ENCODE results near the gene ROR1. TPM values are rescaled to one million over a fixed set of nuclear protein-coding genes. Genes with fewer than 3 reads are reported as not detected.
A peak's percentile ranks its signal among the peaks of the same experiment; 100 is the strongest.

The ROR1 gene
- total RNA-seq, 1 donor from 2014 or later, result 6.7 TPM

DNA sequence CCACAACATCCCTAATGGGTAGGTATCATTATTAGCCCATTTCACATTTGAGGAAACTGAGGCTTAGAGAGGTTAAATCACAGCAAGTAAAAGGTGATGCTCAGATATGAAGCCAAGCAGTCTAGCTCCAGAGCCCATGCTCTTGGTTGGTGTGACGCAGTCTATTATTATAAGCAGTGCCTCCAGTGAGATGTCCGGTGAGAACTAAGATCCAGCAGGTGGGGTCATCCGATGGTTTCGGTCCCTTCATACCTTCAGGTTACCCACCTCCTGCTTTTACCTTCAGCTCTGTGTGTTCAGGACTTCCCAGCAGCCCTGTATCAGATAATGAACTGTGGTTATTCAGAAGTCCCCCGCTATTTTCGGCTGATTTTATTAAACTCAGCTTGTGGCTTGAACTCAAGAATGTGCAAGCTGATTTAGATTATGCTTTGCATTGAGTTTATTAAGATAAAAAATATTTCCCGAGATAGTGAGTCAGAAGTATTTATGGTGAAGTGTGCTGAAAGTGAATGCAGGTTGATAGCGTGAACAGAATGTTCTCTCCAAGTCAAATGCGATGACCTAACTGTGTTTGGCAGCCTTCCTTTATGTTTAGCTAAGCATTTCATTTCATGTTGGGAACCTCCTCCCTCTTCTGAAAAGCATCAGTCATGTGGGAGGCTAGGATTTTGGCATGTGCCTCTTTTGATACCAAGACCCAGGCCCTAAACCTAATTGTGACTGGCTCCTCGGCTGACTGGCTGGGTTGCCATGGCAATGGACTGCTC lies 268.7 kb downstream of the ROR1 start:
- DNase-seq (ENCODE audit: low spot score), result no peak
- Mint-ChIP-seq H3K9me3 (ENCODE audit: unreplicated experiment) (no peaks in the 10 kb centered on the region), H3K4me3 (ENCODE audit: unreplicated experiment) (no peak overlapping the region), H3K27me3 (ENCODE audit: unreplicated experiment) (no peaks in the 10 kb centered on the region), H3K4me1 (ENCODE audit: unreplicated experiment) (peaks cover 11% of the 10 kb centered on the region), H3K27ac (ENCODE audit: unreplicated experiment) (peak overlapping the region; percentile 67), H3K36me3 (ENCODE audit: low read depth, unreplicated experiment) (no peaks in the 10 kb centered on the region)
- TF ChIP-seq, protein P1, sequence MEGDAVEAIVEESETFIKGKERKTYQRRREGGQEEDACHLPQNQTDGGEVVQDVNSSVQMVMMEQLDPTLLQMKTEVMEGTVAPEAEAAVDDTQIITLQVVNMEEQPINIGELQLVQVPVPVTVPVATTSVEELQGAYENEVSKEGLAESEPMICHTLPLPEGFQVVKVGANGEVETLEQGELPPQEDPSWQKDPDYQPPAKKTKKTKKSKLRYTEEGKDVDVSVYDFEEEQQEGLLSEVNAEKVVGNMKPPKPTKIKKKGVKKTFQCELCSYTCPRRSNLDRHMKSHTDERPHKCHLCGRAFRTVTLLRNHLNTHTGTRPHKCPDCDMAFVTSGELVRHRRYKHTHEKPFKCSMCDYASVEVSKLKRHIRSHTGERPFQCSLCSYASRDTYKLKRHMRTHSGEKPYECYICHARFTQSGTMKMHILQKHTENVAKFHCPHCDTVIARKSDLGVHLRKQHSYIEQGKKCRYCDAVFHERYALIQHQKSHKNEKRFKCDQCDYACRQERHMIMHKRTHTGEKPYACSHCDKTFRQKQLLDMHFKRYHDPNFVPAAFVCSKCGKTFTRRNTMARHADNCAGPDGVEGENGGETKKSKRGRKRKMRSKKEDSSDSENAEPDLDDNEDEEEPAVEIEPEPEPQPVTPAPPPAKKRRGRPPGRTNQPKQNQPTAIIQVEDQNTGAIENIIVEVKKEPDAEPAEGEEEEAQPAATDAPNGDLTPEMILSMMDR (IDR thresholded peaks at IDR 0.05; ENCODE audit: unreplicated experiment), result no peak

DNA sequence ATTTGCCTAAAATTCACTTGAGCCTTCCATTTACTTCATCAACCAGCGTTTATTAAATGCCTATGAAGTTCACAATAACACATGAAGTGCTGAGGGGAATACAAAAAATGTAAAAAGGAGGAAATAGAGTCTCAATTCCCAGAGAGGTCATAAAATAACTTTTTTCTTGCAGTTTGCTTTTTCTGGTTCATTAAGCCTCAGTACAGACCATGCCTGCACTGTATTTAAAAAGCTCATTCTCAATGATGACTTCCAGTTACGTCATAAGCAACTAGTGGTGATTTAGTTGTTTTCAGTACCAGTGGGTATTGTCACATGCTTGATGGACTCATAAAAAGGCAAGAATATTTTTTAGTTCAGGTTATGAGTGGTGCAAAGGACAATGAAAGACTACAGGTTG lies 269.5 kb downstream of the ROR1 start:
- peak overlapping the region; percentile 67 for H3K27ac Mint-ChIP-seq (ENCODE audit: unreplicated experiment)
- DNase-seq (ENCODE audit: low spot score), result no peak
- no peaks in the 10 kb centered on the region for H3K27me3 Mint-ChIP-seq (ENCODE audit: unreplicated experiment)
- TF ChIP-seq, protein P1 (IDR thresholded peaks at IDR 0.05; ENCODE audit: unreplicated experiment), result no peak
- H3K36me3 Mint-ChIP-seq (ENCODE audit: low read depth, unreplicated experiment), result no peaks in the 10 kb centered on the region
- H3K4me1 Mint-ChIP-seq (ENCODE audit: unreplicated experiment), result peaks cover 5% of the 10 kb centered on the region
- H3K4me3 Mint-ChIP-seq (ENCODE audit: unreplicated experiment), result no peak overlapping the region
- H3K9me3 Mint-ChIP-seq (ENCODE audit: unreplicated experiment), result no peaks in the 10 kb centered on the region

DNA sequence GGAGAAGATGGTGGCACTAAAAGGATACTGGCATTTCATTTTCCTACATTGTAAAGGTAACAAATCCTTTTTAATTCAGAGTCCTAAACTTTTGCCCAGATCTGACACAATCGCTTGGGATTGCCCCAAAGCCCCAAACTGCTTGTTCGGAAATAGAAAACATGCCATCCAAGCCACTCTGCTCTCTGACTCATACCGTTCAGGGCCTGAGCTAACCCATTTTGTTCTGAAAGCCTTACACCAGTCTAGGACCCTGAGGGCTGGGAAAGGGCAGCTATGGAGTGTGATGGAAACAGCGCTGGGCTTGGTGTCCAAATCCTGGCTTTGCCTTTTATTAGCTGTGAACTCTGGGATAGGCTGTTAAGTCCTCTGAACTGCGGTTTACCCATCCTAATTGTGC lies 270.2 kb downstream of the ROR1 start:
- Mint-ChIP-seq H3K27ac (ENCODE audit: unreplicated experiment) (no peak overlapping the region), H3K36me3 (ENCODE audit: low read depth, unreplicated experiment) (no peaks in the 10 kb centered on the region), H3K27me3 (ENCODE audit: unreplicated experiment) (no peaks in the 10 kb centered on the region), H3K4me3 (ENCODE audit: unreplicated experiment) (no peak overlapping the region), H3K4me1 (ENCODE audit: unreplicated experiment) (peaks cover 3% of the 10 kb centered on the region), H3K9me3 (ENCODE audit: unreplicated experiment) (no peaks in the 10 kb centered on the region)
- no peak for DNase-seq (ENCODE audit: low spot score)
- TF ChIP-seq, protein P1 (IDR thresholded peaks at IDR 0.05; ENCODE audit: unreplicated experiment), result no peak

DNA sequence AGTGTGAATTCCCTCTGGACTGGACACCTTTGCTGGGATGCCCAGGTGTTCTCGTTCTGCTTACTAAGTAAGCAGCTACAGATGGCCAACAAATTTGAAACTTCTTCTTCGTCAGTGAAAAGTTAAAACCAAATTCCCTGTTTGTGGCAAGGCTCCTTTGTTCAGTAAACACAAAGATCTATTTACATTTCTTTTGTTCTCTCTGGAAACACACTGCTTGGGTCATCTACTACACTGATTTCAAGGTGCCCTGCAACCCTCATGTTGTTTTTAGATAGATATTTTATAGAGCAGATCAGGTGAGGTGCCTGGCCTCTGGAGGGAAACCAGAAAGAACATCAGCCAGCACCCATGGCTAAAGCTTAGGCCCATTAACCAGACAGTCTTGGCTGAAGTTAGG lies 272.4 kb downstream of the ROR1 start:
- H3K36me3 Mint-ChIP-seq (ENCODE audit: low read depth, unreplicated experiment), result no peaks in the 10 kb centered on the region
- no peak for DNase-seq (ENCODE audit: low spot score)
- no peak overlapping the region for H3K4me3 Mint-ChIP-seq (ENCODE audit: unreplicated experiment)
- TF ChIP-seq, protein P1 (IDR thresholded peaks at IDR 0.05; ENCODE audit: unreplicated experiment), result no peak
- no peaks in the 10 kb centered on the region for H3K27me3 Mint-ChIP-seq (ENCODE audit: unreplicated experiment)
- no peak overlapping the region for H3K27ac Mint-ChIP-seq (ENCODE audit: unreplicated experiment)
- peaks cover 3% of the 10 kb centered on the region for H3K4me1 Mint-ChIP-seq (ENCODE audit: unreplicated experiment)
- no peaks in the 10 kb centered on the region for H3K9me3 Mint-ChIP-seq (ENCODE audit: unreplicated experiment)

DNA sequence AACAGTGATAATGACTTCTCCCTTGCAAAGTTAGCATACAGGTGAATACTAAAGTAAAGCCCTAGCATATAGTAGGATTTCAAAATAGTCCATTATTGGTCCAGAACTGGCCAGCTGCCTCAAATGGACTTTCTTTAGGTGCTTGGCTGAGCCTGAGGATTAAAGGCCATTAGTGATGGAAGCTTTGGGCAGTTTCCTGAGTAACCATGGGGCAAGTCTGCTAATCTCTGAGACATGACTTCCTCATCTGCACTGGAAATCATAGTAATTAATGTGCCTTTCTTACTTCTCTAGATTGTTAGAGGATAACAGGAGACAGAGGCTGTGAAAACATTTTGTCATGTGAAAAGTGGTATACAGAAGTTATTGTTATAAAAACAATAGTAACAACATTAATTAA lies 273.1 kb downstream of the ROR1 start:
- Mint-ChIP-seq H3K36me3 (ENCODE audit: low read depth, unreplicated experiment) (no peaks in the 10 kb centered on the region), H3K27me3 (ENCODE audit: unreplicated experiment) (no peaks in the 10 kb centered on the region), H3K4me1 (ENCODE audit: unreplicated experiment) (peaks cover under 1% of the 10 kb centered on the region), H3K27ac (ENCODE audit: unreplicated experiment) (no peak overlapping the region), H3K9me3 (ENCODE audit: unreplicated experiment) (no peaks in the 10 kb centered on the region), H3K4me3 (ENCODE audit: unreplicated experiment) (no peak overlapping the region)
- no peak for DNase-seq (ENCODE audit: low spot score)
- TF ChIP-seq, protein P1 (IDR thresholded peaks at IDR 0.05; ENCODE audit: unreplicated experiment), result no peak
